ENCODE data around the gene SGSM1.

SGSM1 gene

GRCh38 chr22:24953384-24954113, 147.5 kb downstream of the SGSM1 start:
- no peak for DNase-seq

- DNase-seq = no peak
Observed at GRCh38 chr22:24954114-24954463, 148.1 kb downstream of the SGSM1 start.

- no peak for DNase-seq
Observed at GRCh38 chr22:24954856-24955255, 148.8 kb downstream of the SGSM1 start.

GRCh38 chr22:24957043-24957442, 151.0 kb downstream of the SGSM1 start:
- no peak for DNase-seq

- no peak for DNase-seq
Observed at GRCh38 chr22:24961217-24961844, 155.3 kb downstream of the SGSM1 start.

GRCh38 chr22:24962094-24962493, 156.1 kb downstream of the SGSM1 start:
- no peak for DNase-seq

GRCh38 chr22:24962835-24963234, 156.8 kb downstream of the SGSM1 start:
- DNase-seq = no peak

- no peak for DNase-seq
Observed at GRCh38 chr22:24964441-24964840, 158.4 kb downstream of the SGSM1 start.

GRCh38 chr22:24965822-24966626, 160.0 kb downstream of the SGSM1 start:
- DNase-seq = no peak

- DNase-seq = no peak
Observed at GRCh38 chr22:24968066-24968561, 162.1 kb downstream of the SGSM1 start.

- no peak for DNase-seq
Observed at GRCh38 chr22:24969560-24970301, 163.7 kb downstream of the SGSM1 start.

GRCh38 chr22:24972369-24972768, 166.4 kb downstream of the SGSM1 start:
- DNase-seq = no peak

- no peak for DNase-seq
Observed at GRCh38 chr22:24973872-24974271, 167.9 kb downstream of the SGSM1 start.

- no peak for DNase-seq
Observed at GRCh38 chr22:24975125-24975640, 169.2 kb downstream of the SGSM1 start.

- no peak for DNase-seq
Observed at GRCh38 chr22:24975813-24976341, 169.9 kb downstream of the SGSM1 start.

- no peak for DNase-seq
Observed at GRCh38 chr22:24976442-24977218, 170.6 kb downstream of the SGSM1 start.
